ENCODE results near the gene PLTP. TPM values are rescaled to one million over a fixed set of nuclear protein-coding genes. Genes with fewer than 3 reads are reported as not detected.

Gene PLTP
- total RNA-seq, 3 donors from 2014 or later (not counting 1 experiment from before 2014, with no cell fraction given): 0.63 to 3.5 (median 3.2) TPM

DNA sequence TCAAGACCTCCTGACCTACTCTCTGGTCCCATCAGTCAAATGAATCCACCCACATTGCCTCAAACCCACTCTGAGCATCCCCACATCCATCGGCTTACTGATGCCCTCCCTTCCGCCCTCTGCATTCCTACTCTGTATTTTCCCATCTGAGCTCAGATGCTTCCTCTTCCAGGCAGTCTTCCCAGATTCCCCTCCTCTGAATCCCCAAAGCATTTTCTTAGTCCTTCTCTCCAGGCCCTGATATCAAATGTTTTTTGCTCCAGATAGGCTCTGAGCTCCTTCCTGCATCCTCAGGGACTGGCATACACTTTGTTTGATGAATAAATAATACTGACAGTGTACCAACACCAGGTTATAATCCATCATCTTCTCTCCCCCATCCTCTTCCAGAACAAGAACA is 3.9 kb downstream of the PLTP start:
- ATAC-seq (no peak), DNase-seq (no peak)
- H3K4me3 Mint-ChIP-seq: no peak overlapping the region
- H3K9me3 Mint-ChIP-seq: no peaks in the 10 kb centered on the region
- H3K4me1 ChIP-seq (ENCODE audit: control insufficient read depth, insufficient read depth, low read length): peaks cover 23% of the 10 kb centered on the region
- no peaks in the 10 kb centered on the region for H3K9me3 ChIP-seq (ENCODE audit: control insufficient read depth, insufficient read depth, low read length)
- no peak overlapping the region for H3K4me3 ChIP-seq (ENCODE audit: low read length)
- peaks cover 9 to 16% of the 10 kb centered on the region in 2 donors for H3K4me1 Mint-ChIP-seq
- H3K36me3 Mint-ChIP-seq: no peaks in the 10 kb centered on the region
- H3K27me3 ChIP-seq (ENCODE audit: control insufficient read depth, insufficient read depth, low read length): peaks cover 8% of the 10 kb centered on the region
- TF ChIP-seq, protein P1, sequence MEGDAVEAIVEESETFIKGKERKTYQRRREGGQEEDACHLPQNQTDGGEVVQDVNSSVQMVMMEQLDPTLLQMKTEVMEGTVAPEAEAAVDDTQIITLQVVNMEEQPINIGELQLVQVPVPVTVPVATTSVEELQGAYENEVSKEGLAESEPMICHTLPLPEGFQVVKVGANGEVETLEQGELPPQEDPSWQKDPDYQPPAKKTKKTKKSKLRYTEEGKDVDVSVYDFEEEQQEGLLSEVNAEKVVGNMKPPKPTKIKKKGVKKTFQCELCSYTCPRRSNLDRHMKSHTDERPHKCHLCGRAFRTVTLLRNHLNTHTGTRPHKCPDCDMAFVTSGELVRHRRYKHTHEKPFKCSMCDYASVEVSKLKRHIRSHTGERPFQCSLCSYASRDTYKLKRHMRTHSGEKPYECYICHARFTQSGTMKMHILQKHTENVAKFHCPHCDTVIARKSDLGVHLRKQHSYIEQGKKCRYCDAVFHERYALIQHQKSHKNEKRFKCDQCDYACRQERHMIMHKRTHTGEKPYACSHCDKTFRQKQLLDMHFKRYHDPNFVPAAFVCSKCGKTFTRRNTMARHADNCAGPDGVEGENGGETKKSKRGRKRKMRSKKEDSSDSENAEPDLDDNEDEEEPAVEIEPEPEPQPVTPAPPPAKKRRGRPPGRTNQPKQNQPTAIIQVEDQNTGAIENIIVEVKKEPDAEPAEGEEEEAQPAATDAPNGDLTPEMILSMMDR (IDR thresholded peaks at IDR 0.05): no peak
- 100% methylated on average over 2 of the region's 2 CpGs for WGBS (ENCODE audit: insufficient coverage)
- H3K27me3 Mint-ChIP-seq (ENCODE audit: low read depth in 2 of 2): no peaks in the 10 kb centered on the region
- intact Hi-C loops (cut with micrococcal nuclease): no loop called here
- H3K27ac Mint-ChIP-seq: no peak overlapping the region
- no peaks in the 10 kb centered on the region for H3K36me3 ChIP-seq (ENCODE audit: control insufficient read depth, insufficient read depth, low read length)
- no peak overlapping the region for H3K27ac ChIP-seq (ENCODE audit: low read length)

DNA sequence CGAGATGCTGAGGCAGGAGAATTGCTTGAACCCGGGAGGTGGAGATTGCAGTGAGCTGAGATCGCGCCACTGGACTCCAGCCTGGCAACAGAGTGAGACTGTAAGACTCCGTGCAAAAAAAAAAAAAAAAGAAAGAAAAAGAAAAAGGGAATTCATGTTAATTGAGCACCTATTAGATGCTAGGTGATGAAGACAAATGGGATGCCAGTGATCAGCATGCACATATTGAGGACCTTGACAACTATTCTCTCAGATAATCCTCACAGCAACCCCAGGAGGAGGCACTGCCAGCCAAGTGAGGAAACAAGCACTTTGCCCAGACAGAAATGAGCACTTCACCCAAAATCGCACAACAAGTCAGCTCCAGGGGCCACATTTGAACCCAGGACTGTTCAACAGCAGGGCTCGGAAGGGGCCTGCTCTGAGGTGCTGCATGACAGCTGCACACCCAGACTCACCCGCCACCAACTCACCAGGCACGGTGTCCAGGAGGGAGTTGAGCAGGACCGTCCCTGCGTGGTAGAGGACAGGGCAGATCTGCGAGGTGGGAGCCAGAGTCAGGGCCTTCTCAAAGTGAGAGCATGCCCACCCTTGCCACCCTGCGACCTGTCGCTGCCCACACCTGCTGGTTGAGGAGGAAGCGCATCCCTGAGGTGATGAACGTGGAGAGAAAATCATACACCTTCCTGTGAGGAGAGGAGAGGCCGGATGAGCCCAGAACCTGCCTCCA is 4.6 kb downstream of the PLTP start:
- no peaks in the 10 kb centered on the region for H3K27me3 Mint-ChIP-seq (ENCODE audit: low read depth in 2 of 2)
- H3K36me3 Mint-ChIP-seq: no peaks in the 10 kb centered on the region
- Histone ChIP-seq H3K27me3 (ENCODE audit: control insufficient read depth, insufficient read depth, low read length) (peaks cover 6% of the 10 kb centered on the region), H3K4me3 (ENCODE audit: low read length) (no peak overlapping the region), H3K27ac (ENCODE audit: low read length) (no peak overlapping the region), H3K4me1 (ENCODE audit: control insufficient read depth, insufficient read depth, low read length) (peaks cover 21% of the 10 kb centered on the region), H3K9me3 (ENCODE audit: control insufficient read depth, insufficient read depth, low read length) (no peaks in the 10 kb centered on the region), H3K36me3 (ENCODE audit: control insufficient read depth, insufficient read depth, low read length) (no peaks in the 10 kb centered on the region)
- H3K9me3 Mint-ChIP-seq: no peaks in the 10 kb centered on the region
- no peak for DNase-seq
- 96% methylated on average over 17 of the region's 17 CpGs for WGBS (ENCODE audit: insufficient coverage)
- no peak for ATAC-seq
- intact Hi-C loops (cut with micrococcal nuclease): no loop called here
- H3K27ac Mint-ChIP-seq: no peak overlapping the region
- peaks cover 9 to 16% of the 10 kb centered on the region in 2 donors for H3K4me1 Mint-ChIP-seq
- TF ChIP-seq, protein P1 (IDR thresholded peaks at IDR 0.05): no peak
- H3K4me3 Mint-ChIP-seq: no peak overlapping the region

DNA sequence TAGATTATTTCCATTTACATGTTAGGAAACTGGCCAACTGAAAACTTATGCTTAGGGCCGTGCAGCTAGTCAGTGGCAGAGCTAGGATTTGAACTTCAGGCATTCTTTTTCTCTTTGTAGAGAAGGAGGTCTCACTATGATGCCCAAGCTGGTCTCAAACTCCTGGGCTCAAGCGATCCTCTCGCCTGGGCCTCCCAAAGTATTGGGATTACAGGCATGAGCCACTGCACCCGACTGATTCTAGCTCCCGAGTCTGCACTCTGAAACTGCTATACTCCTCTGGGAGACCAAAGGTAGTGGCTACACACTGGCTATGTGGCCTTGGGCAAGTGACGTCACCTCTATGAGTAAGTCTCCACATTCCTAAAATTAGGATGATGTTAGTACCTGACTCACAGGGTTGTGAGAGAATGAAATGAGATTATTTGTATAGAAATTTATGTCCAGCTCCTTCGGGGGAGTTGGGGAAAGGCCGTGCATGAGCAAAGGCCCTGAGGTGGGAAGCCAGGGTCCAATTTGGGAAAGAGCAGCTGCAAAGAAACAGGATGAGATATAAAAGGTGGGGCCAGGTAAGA is 6.4 kb downstream of the PLTP start:
- Histone ChIP-seq H3K9me3 (ENCODE audit: control insufficient read depth, insufficient read depth, low read length) (no peaks in the 10 kb centered on the region), H3K4me1 (ENCODE audit: control insufficient read depth, insufficient read depth, low read length) (peaks cover 4% of the 10 kb centered on the region), H3K27me3 (ENCODE audit: control insufficient read depth, insufficient read depth, low read length) (no peaks in the 10 kb centered on the region), H3K36me3 (ENCODE audit: control insufficient read depth, insufficient read depth, low read length) (no peaks in the 10 kb centered on the region), H3K4me3 (ENCODE audit: low read length) (no peak overlapping the region), H3K27ac (ENCODE audit: low read length) (no peak overlapping the region)
- H3K27me3 Mint-ChIP-seq (ENCODE audit: low read depth in 2 of 2): no peaks in the 10 kb centered on the region
- 93% methylated on average over 8 of the region's 8 CpGs for WGBS (ENCODE audit: insufficient coverage)
- H3K27ac Mint-ChIP-seq: no peak overlapping the region
- ATAC-seq (no peak), DNase-seq (no peak)
- H3K4me1 Mint-ChIP-seq: peaks cover 3% of the 10 kb centered on the region in 2 donors
- H3K36me3 Mint-ChIP-seq: no peaks in the 10 kb centered on the region
- H3K4me3 Mint-ChIP-seq: no peak overlapping the region
- TF ChIP-seq, protein P1 (IDR thresholded peaks at IDR 0.05): no peak
- H3K9me3 Mint-ChIP-seq: no peaks in the 10 kb centered on the region
- intact Hi-C loops (cut with micrococcal nuclease): no loop called here

All from natural killer cell (primary cell).